Liver (tissue), 9 donors: Measurements from ENCODE around the gene PCP4L1. TPM values are rescaled to one million over a fixed set of nuclear protein-coding genes. Genes with fewer than 3 reads are reported as not detected.
A peak's percentile ranks its signal among the peaks of the same experiment; 100 is the strongest.
"Not testable (repeated sequence)": the region's sequence is repeated elsewhere in the genome, so short reads cannot be mapped to it uniquely, and the experiment has no call there.

Experiments used
- DNase-seq: peaks from one replicate; pipeline ENCODE4 v3.0.0-alpha.2; 2017; ENCODE audit warnings: low spot score
- H3K27ac ChIP-seq, 2 donors: one replicate each; pipeline ENCODE4 v1.7.0; 2013; ENCODE audit warnings: inconsistent platforms in 2 of 2, low read length in 2 of 2, control low read depth in 1 of 2, low read depth in 1 of 2, mild to moderate bottlenecking in 1 of 2
- H3K27me3 ChIP-seq, 4 donors: one replicate each; pipeline versions ENCODE4 v1.6.1 to v1.7.0; 2013; ENCODE audit warnings: low read length in 3 of 4, inconsistent platforms in 1 of 4, mild to moderate bottlenecking in 1 of 4, moderate library complexity in 1 of 4; ENCODE audit not compliant: control insufficient read depth in 4 of 4, insufficient read depth in 4 of 4
- H3K36me3 ChIP-seq, 4 donors: one replicate each; pipeline versions ENCODE4 v1.6.1 to v1.7.0; 2013; ENCODE audit warnings: low read length in 3 of 4, mild to moderate bottlenecking in 3 of 4, low read depth in 1 of 4, moderate library complexity in 1 of 4; ENCODE audit not compliant: control insufficient read depth in 4 of 4, insufficient read depth in 3 of 4
- H3K4me1 ChIP-seq, 4 donors: one replicate each; pipeline versions ENCODE4 v1.6.1 to v1.7.0; 2013; ENCODE audit warnings: low read length in 3 of 4, mild to moderate bottlenecking in 3 of 4, moderate library complexity in 1 of 4; ENCODE audit not compliant: control insufficient read depth in 4 of 4, insufficient read depth in 4 of 4
- H3K4me3 ChIP-seq, 3 donors: one replicate each; pipeline versions ENCODE4 v1.6.1 to v1.7.0; 2013; ENCODE audit warnings: low read length in 3 of 3, control low read depth in 1 of 3, low read depth in 1 of 3, mild to moderate bottlenecking in 1 of 3
- H3K9ac ChIP-seq, 2 donors: one replicate each; pipeline ENCODE4 v1.7.0; 2013; ENCODE audit warnings: low read length in 2 of 2, mild to moderate bottlenecking in 2 of 2, moderate library complexity in 2 of 2, control low read depth in 1 of 2, low read depth in 1 of 2
- H3K9me3 ChIP-seq, 4 donors: one replicate each; pipeline versions ENCODE4 v1.6.1 to v1.7.0; 2013; ENCODE audit warnings: low read length in 3 of 4; ENCODE audit not compliant: control insufficient read depth in 4 of 4
- FOXA1 ChIP-seq: IDR thresholded peaks from 2 replicates; pipeline ENCODE4 v1.6.1; 2016; ENCODE audit warnings: antibody characterized with exemption
- FOXA2 ChIP-seq: IDR thresholded peaks from 2 replicates; pipeline ENCODE4 v1.6.1; 2016; ENCODE audit warnings: antibody characterized with exemption
- GABPA ChIP-seq, 2 donors: IDR thresholded peaks in 1 of 2; conservative IDR thresholded peaks in 1 of 2; 2 replicates each; pipeline ENCODE4 v1.6.1; 2016; ENCODE audit warnings: antibody characterized with exemption in 2 of 2, mild to moderate bottlenecking in 1 of 2, moderate library complexity in 1 of 2
- HNF4A ChIP-seq, 2 donors: conservative IDR thresholded peaks; 2 replicates each; pipeline ENCODE4 v1.6.1; 2016; ENCODE audit warnings: antibody characterized with exemption in 2 of 2, mild to moderate bottlenecking in 2 of 2
- HNF4G ChIP-seq: IDR thresholded peaks from 2 replicates; pipeline ENCODE4 v1.6.1; 2016; ENCODE audit warnings: antibody characterized with exemption
- JUND ChIP-seq, 2 donors: IDR thresholded peaks; 2 replicates each; pipeline ENCODE4 v1.6.1; 2016; ENCODE audit warnings: antibody characterized with exemption in 2 of 2
- RAD21 ChIP-seq, 2 donors: IDR thresholded peaks; 2 replicates each; pipeline ENCODE4 v1.6.1; 2016; ENCODE audit warnings: antibody characterized with exemption in 2 of 2, mild to moderate bottlenecking in 2 of 2
- RXRA ChIP-seq, 2 donors: IDR thresholded peaks; 2 replicates each; pipeline ENCODE4 v1.6.1; 2017 to 2018; ENCODE audit warnings: antibody characterized with exemption in 2 of 2, mild to moderate bottlenecking in 1 of 2
- SP1 ChIP-seq: IDR thresholded peaks from 2 replicates; pipeline ENCODE4 v1.6.1; 2018; ENCODE audit warnings: antibody characterized with exemption, mild to moderate bottlenecking
- TAF1 ChIP-seq: conservative IDR thresholded peaks from 2 replicates; pipeline ENCODE4 v1.6.1; 2016; ENCODE audit warnings: antibody characterized with exemption, mild to moderate bottlenecking
- WGBS: extraction: QIAGEN DNeasy Blood & Tissue Kit; methylation state at CpG from one replicate; pipeline ENCODE4 v1.1.7; 2013; 5-methylcytosine and 5-hydroxymethylcytosine counted together
- polyA plus RNA-seq, 2 donors: library from polyadenylated mRNA; stranded (reverse) in 1 of 2; unstranded in 1 of 2; fragments of 200-250 nt in 1 of 2; fragments of >200 nt in 1 of 2; fragmentation: Nextera tagmentation in 1 of 2; extraction: Ambion mirVana in 1 of 2; gene quantifications; one replicate each; pipeline versions ENCODE4 v1.2.1 to v1.2.3, GENCODE V29; 2013 to 2015
- total RNA-seq, 2 donors: library from RNA; depleted of rRNA; stranded (reverse); fragments of >200 nt; gene quantifications; one replicate each; pipeline ENCODE4 v1.2.3, GENCODE V29; 2014
- TF ChIP-seq, protein P1 (sequence below): IDR thresholded peaks from 2 replicates; pipeline ENCODE4 v1.6.1; 2016; ENCODE audit warnings: antibody characterized with exemption
- TF ChIP-seq, protein P2 (sequence below): IDR thresholded peaks from 2 replicates; pipeline ENCODE4 v1.6.1; 2016; ENCODE audit warnings: antibody characterized with exemption
- TF ChIP-seq, protein P3 (sequence below): IDR thresholded peaks from 2 replicates; pipeline ENCODE4 v1.6.1; 2016; ENCODE audit warnings: antibody characterized with exemption, mild to moderate bottlenecking
- donor health status: healthy.
- donor health status: healthy.
- donor health status: healthy.
- donor health status: healthy.
- donor health status: healthy.

Gene PCP4L1
- total and polyA plus RNA-seq, 4 donors: 1.1 to 8.7 (median 5.0) TPM

DNA sequence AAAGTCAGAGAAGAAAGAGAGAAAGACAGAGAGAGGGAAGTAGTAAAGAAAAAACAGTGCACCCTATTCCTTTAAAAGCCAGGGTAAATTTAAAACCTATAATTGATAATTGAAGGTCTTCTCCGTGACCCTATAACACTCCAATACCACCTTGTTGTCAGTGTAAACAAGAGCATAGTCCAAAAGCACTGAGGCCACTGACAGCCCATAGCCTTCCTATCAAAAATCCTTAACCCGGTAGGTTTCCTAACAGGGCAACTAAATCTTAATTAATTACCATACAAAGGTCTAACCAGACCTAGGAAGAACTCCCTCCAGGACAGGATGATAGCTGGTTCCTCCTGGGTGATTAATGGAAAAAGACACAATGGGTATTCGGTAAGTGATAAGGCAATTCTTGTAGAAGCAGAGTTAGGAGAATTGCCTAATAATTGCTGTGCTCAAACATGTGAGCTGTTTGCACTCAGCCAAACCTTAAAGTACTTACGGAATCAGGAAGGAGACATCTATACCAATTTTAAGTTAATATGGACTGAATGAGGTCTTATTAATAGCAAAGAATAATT is 2.5 kb upstream of the PCP4L1 start:
- DNase-seq, H3K36me3 ChIP-seq, H3K27me3 ChIP-seq, H3K4me3 ChIP-seq, H3K9ac ChIP-seq, H3K9me3 ChIP-seq: not testable (repeated sequence)
- TF ChIP-seq RXRA (IDR thresholded peaks at IDR 0.05) (peak; percentile 61 to 80), HNF4G (peak; percentile 40), HNF4A (conservative IDR thresholded peaks at IDR 0.05) (peak; percentile 72 to 87), JUND (IDR thresholded peaks at IDR 0.05) (peak in 1 of 2 donors; percentile 9), SP1 (peak; percentile 84), FOXA2 (peak; percentile 77), TAF1 (peak; percentile 16)
- WGBS: 29% methylated on average over 4 of the region's 4 CpGs
- Histone ChIP-seq H3K27ac (peak overlapping the region in 1 of 2 donors; percentile 33), H3K4me1 (peaks cover 5 to 13% (median 8%) of the 10 kb centered on the region in 4 donors)

DNA sequence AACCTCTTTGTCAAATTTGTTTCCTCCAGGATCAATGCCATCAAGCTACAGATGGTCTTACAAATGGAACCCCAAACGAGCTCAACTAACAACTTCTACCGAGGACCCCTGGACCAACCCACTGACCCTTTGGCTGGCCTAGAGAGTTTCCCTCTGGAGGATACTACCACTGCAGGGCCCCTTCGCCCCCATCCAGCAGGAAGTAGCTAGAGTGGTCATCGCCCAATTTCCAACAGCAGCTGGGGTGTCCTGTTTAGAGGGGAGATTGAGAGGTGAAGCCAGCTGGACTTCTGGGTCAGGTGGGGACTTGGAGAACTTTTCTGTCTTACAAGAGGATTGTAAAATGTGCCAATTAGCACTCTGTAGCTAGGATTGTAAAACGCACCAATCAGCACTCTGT is 1.4 kb upstream of the PCP4L1 start:
- not testable (repeated sequence) for H3K27ac ChIP-seq, H3K36me3 ChIP-seq, H3K9me3 ChIP-seq, H3K4me3 ChIP-seq, H3K27me3 ChIP-seq, DNase-seq, H3K9ac ChIP-seq
- H3K4me1 ChIP-seq: peaks cover 5 to 14% (median 9%) of the 10 kb centered on the region in 4 donors
- 96% methylated on average over 5 of the region's 5 CpGs for WGBS

DNA sequence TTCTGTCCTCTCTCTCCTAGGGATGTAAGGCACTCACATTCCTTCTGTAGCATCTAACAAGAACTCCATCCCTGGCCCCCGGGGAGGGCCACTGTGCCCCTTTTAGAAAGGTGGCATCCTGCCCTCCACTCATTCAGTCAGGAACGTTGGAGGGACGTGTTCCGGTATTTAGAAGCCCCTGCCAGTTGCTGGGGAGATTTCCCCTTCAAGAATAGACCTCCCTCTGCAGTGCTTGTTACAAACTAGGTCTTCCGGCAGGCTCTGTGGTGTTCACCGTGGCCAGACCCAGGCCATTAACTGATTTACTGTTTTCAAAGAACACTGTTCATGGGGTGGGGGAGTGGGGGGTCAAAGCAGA is 779 bp downstream of the PCP4L1 start:
- WGBS: 56% methylated on average over 6 of the region's 6 CpGs
- Histone ChIP-seq H3K9ac (no peak overlapping the region), H3K4me3 (no peak overlapping the region), H3K27ac (no peak overlapping the region), H3K9me3 (no peaks in the 10 kb centered on the region), H3K4me1 (peaks cover 5 to 14% (median 9%) of the 10 kb centered on the region in 4 donors), H3K36me3 (no peaks in the 10 kb centered on the region), H3K27me3 (no peaks in the 10 kb centered on the region)
- TF ChIP-seq, protein P1, sequence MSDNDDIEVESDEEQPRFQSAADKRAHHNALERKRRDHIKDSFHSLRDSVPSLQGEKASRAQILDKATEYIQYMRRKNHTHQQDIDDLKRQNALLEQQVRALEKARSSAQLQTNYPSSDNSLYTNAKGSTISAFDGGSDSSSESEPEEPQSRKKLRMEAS: no peak
- TF ChIP-seq JUND (IDR thresholded peaks at IDR 0.05) (no peak), FOXA1 (no peak), GABPA (IDR thresholded peaks at IDR 0.05 in 1 of 2, conservative IDR thresholded peaks at IDR 0.05 in 1 of 2) (no peak), FOXA2 (no peak), RXRA (IDR thresholded peaks at IDR 0.05) (no peak), RAD21 (IDR thresholded peaks at IDR 0.05) (no peak)
- TF ChIP-seq, protein P2, sequence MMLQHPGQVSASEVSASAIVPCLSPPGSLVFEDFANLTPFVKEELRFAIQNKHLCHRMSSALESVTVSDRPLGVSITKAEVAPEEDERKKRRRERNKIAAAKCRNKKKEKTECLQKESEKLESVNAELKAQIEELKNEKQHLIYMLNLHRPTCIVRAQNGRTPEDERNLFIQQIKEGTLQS: no peak
- TF ChIP-seq, protein P3, sequence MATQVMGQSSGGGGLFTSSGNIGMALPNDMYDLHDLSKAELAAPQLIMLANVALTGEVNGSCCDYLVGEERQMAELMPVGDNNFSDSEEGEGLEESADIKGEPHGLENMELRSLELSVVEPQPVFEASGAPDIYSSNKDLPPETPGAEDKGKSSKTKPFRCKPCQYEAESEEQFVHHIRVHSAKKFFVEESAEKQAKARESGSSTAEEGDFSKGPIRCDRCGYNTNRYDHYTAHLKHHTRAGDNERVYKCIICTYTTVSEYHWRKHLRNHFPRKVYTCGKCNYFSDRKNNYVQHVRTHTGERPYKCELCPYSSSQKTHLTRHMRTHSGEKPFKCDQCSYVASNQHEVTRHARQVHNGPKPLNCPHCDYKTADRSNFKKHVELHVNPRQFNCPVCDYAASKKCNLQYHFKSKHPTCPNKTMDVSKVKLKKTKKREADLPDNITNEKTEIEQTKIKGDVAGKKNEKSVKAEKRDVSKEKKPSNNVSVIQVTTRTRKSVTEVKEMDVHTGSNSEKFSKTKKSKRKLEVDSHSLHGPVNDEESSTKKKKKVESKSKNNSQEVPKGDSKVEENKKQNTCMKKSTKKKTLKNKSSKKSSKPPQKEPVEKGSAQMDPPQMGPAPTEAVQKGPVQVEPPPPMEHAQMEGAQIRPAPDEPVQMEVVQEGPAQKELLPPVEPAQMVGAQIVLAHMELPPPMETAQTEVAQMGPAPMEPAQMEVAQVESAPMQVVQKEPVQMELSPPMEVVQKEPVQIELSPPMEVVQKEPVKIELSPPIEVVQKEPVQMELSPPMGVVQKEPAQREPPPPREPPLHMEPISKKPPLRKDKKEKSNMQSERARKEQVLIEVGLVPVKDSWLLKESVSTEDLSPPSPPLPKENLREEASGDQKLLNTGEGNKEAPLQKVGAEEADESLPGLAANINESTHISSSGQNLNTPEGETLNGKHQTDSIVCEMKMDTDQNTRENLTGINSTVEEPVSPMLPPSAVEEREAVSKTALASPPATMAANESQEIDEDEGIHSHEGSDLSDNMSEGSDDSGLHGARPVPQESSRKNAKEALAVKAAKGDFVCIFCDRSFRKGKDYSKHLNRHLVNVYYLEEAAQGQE: no peak
- no peak for DNase-seq
